Panc1 (cell line): ENCODE results near the gene DDX25. TPM values are rescaled to one million over a fixed set of nuclear protein-coding genes. Genes with fewer than 3 reads are reported as not detected.

Experiments
- ATAC-seq: fragments of 200-7000 bp; cut with Tn5 transposase; 2 replicates; pipeline ENCODE4 v1.9.1; 2020; ENCODE audit warnings: mild to moderate bottlenecking, moderate library complexity
- BruUV-seq: library from RNA; stranded (reverse); fragments of 400-500 nt; replicated peaks from 2 replicates; lab custom pipeline; 2021; lab: Mats Ljungman, UMichigan
- CTCF ChIA-PET: fragments of 300-600 bp; sonication (Branson Sonifier 250); formaldehyde crosslinking; loops from one replicate; lab custom pipeline; 2022; ENCODE audit warnings: antibody characterized with exemption; lab: Charles Lee
- POLR2A ChIA-PET: fragments of 300-600 bp; sonication (Branson Sonifier 250); formaldehyde crosslinking; loops from one replicate; lab custom pipeline; 2022; ENCODE audit warnings: antibody characterized with exemption; lab: Charles Lee
- DNase-seq: peaks from one replicate; pipeline ENCODE4 v3.0.0-alpha.2; 2010; ENCODE audit warnings: low read depth, low spot score
- H3K27ac ChIP-seq: 2 replicates; pipeline ENCODE4 v1.5.1; 2011; ENCODE audit warnings: mild to moderate bottlenecking, low read length, inconsistent platforms
- H3K27me3 ChIP-seq: fragments of 200-500 bp; sonication (Bioruptor generic); 2 replicates; pipeline ENCODE4 v1.6.0; 2014; ENCODE audit warnings: low read length, inconsistent platforms; ENCODE audit not compliant: control insufficient read depth, insufficient read depth
- H3K36me3 ChIP-seq: fragments of 200-500 bp; sonication (Bioruptor generic); 2 replicates; pipeline ENCODE4 v1.5.1; 2014; ENCODE audit warnings: inconsistent platforms, mild to moderate bottlenecking, low read length, moderate library complexity; ENCODE audit not compliant: control insufficient read depth, insufficient read depth
- H3K4me1 ChIP-seq: 2 replicates; pipeline ENCODE4 v1.5.1; 2011; ENCODE audit warnings: inconsistent platforms, mild to moderate bottlenecking, low read length, moderate library complexity; ENCODE audit not compliant: control insufficient read depth, insufficient read depth
- H3K4me3 ChIP-seq, 2 experiments: 2 replicates each; pipeline ENCODE4 v1.5.1; 2011 to 2012; ENCODE audit warnings: low read depth in 2 of 2, low read length in 2 of 2, mild to moderate bottlenecking in 2 of 2, inconsistent platforms in 1 of 2, moderate library complexity in 1 of 2
- H3K9me3 ChIP-seq: fragments of 200-500 bp; sonication (Bioruptor generic); 2 replicates; pipeline ENCODE4 v1.5.1; 2014; ENCODE audit warnings: low read depth, mild to moderate bottlenecking, inconsistent platforms, low read length, moderate library complexity; ENCODE audit not compliant: control insufficient read depth, insufficient read depth
- POLR2AphosphoS5 ChIP-seq: IDR thresholded peaks from 2 replicates; pipeline ENCODE4 v1.6.1; 2012; ENCODE audit warnings: mild to moderate bottlenecking, low read depth, low read length, moderate library complexity
- SIN3A ChIP-seq: IDR thresholded peaks from 2 replicates; pipeline ENCODE4 v1.6.1; 2012; ENCODE audit warnings: low read depth, mild to moderate bottlenecking, low read length, moderate library complexity, borderline replicate concordance; ENCODE audit not compliant: insufficient read depth
- TCF7L2 ChIP-seq: IDR thresholded peaks from 2 replicates; pipeline ENCODE4 v1.6.1; 2011; ENCODE audit warnings: mild to moderate bottlenecking, low read depth, low read length, inconsistent platforms
- in situ Hi-C: cut with HindIII; loops from 2 replicates; pipeline ENCODE4 v1.10.0; 2016; ENCODE audit warnings: low sequenced_read_pairs, low pct_unique_long_range_greater_than_20kb
- intact Hi-C: fragments of 100-400 bp; cut with micrococcal nuclease; formaldehyde crosslinking; loops from one replicate; pipeline ENCODE4 v1.10.0; 2022; ENCODE audit not compliant: unreplicated experiment
- total RNA-seq: library from RNA; stranded (reverse); gene quantifications from one replicate; pipeline ENCODE4 v1.2.1, GENCODE V29; 2021; ENCODE audit not compliant: unreplicated experiment
- TF ChIP-seq, protein P1 (sequence below), 2 experiments: IDR thresholded peaks; 2 replicates each; pipeline ENCODE4 v1.6.1; 2011 to 2012; ENCODE audit warnings: low read depth in 2 of 2, control low read depth in 1 of 2, low read length in 1 of 2, mild to moderate bottlenecking in 1 of 2, moderate library complexity in 1 of 2; ENCODE audit not compliant: insufficient read depth in 1 of 2
- TF ChIP-seq, protein P2 (sequence below): fragments of 450-650 bp; IDR thresholded peaks from 2 replicates; pipeline ENCODE4 v1.5.1; 2017; ENCODE audit warnings: mild to moderate bottlenecking

The DDX25 gene
- total RNA-seq, 1 experiment from 2014 or later, result 0.15 TPM

DNA sequence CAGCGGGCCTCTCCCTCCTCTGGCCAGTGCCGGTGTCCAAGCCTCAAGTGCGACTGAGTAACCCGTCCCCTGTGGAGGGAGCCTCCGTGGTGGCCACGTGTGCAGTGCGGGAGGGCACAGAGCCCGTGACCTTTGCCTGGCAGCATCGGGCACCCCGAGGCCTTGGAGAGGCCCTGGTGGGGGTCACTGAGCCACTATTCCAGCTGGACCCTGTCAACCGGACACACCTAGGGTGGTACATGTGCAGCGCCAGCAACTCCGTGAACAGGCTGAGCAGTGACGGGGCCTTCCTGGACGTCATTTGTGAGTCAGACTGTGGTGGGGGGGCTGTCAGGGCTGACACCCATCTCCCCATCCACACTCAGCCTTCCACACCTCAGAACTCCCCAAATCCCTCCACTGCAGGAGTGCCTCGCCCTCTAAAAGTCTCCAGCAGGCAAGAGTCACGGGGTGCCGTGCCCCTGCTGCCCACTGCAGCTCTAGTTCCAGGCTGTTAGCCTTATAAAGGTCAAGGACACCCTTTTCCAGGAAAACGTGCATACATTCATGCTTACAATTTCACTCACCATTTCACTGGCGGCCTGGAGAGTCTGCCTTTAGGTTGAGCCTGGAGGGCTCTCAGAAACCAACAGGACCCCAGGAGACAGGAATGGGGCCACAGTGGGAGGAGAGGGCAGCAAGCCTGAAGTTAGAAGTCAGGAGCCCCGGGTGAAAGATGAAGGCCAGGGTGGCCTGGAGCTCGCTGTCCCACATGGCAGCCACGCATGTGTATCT lies 44.2 kb downstream of the DDX25 start:
- ATAC-seq (no peak), DNase-seq (no peak)
- no peaks in the 10 kb centered on the region for H3K9me3 ChIP-seq
- no peaks in the 10 kb centered on the region for H3K36me3 ChIP-seq
- no peak overlapping the region for H3K27ac ChIP-seq
- TF ChIP-seq TCF7L2 (no peak), SIN3A (no peak), POLR2AphosphoS5 (no peak)
- TF ChIP-seq, protein P1, sequence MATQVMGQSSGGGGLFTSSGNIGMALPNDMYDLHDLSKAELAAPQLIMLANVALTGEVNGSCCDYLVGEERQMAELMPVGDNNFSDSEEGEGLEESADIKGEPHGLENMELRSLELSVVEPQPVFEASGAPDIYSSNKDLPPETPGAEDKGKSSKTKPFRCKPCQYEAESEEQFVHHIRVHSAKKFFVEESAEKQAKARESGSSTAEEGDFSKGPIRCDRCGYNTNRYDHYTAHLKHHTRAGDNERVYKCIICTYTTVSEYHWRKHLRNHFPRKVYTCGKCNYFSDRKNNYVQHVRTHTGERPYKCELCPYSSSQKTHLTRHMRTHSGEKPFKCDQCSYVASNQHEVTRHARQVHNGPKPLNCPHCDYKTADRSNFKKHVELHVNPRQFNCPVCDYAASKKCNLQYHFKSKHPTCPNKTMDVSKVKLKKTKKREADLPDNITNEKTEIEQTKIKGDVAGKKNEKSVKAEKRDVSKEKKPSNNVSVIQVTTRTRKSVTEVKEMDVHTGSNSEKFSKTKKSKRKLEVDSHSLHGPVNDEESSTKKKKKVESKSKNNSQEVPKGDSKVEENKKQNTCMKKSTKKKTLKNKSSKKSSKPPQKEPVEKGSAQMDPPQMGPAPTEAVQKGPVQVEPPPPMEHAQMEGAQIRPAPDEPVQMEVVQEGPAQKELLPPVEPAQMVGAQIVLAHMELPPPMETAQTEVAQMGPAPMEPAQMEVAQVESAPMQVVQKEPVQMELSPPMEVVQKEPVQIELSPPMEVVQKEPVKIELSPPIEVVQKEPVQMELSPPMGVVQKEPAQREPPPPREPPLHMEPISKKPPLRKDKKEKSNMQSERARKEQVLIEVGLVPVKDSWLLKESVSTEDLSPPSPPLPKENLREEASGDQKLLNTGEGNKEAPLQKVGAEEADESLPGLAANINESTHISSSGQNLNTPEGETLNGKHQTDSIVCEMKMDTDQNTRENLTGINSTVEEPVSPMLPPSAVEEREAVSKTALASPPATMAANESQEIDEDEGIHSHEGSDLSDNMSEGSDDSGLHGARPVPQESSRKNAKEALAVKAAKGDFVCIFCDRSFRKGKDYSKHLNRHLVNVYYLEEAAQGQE (IDR thresholded peaks at IDR 0.05; ENCODE audit: insufficient read depth in 1 of 2, low read depth in 2 of 2, low read length in 1 of 2), result no peak
- TF ChIP-seq, protein P2, sequence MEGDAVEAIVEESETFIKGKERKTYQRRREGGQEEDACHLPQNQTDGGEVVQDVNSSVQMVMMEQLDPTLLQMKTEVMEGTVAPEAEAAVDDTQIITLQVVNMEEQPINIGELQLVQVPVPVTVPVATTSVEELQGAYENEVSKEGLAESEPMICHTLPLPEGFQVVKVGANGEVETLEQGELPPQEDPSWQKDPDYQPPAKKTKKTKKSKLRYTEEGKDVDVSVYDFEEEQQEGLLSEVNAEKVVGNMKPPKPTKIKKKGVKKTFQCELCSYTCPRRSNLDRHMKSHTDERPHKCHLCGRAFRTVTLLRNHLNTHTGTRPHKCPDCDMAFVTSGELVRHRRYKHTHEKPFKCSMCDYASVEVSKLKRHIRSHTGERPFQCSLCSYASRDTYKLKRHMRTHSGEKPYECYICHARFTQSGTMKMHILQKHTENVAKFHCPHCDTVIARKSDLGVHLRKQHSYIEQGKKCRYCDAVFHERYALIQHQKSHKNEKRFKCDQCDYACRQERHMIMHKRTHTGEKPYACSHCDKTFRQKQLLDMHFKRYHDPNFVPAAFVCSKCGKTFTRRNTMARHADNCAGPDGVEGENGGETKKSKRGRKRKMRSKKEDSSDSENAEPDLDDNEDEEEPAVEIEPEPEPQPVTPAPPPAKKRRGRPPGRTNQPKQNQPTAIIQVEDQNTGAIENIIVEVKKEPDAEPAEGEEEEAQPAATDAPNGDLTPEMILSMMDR, result no peak
- no peaks in the 10 kb centered on the region for H3K27me3 ChIP-seq
- in situ Hi-C loops, result loop anchor here (25.0 kb wide), 1 partner anchor 264 kb away; the partner anchor contains the start of genes FAM118B and RPUSD4
- intact Hi-C loops, result no loop called here
- CTCF ChIA-PET, result no interaction called here
- BruUV-seq, result no TSS peak
- H3K4me1 ChIP-seq, result no peaks in the 10 kb centered on the region
- POLR2A ChIA-PET, result no interaction called here
- no peak overlapping the region for H3K4me3 ChIP-seq

DNA sequence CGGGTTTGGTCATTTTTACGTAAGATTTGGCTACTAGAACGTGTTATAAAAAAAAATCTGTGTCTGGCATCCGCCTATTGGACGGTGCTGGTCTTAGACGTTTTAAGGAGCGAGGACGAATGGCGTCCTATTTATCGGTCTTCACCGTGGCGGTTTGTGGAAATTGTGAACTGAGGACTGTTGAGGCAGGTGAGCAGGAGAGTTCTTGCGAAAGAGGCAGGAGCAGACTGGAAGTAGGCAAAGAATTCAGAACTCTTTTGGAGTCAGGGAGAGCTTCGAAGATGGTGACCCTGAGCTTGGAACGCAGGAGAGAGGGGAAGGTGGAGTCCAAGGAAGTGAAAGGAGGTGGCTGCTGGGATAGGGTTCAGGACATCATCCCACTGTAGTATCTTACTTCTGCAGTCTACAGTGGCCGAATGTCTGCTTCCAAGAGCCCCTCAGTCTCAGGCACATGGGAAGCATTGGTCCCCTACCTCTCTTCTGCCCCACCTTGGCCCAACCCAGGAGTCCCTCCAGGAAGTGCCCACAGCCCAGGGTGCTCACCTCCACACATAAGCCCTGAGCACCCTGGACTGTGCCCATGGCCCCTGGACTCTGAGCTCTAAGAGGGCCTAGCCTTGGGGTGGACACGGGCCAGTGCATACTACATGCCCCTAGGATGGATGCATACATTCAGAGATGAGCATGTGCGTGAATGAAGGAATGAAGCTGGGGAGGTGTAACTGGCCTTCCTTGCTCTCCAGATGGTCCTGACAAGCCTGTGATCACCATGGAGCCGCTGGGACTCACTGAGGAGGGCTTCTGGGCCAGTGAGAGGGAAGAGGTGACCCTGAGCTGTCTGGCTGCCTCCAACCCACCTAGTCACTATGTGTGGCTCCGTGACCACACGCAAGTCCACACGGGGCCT lies 45.2 kb downstream of the DDX25 start:
- CTCF ChIA-PET, result interaction anchor here (0.7 kb wide), 1 partner anchor 46 kb away, joined by 12 read pairs; no protein-coding TSS in a partner anchor
- ATAC-seq, result no peak
- no peak for TF ChIP-seq TCF7L2
- POLR2A ChIA-PET, result no interaction called here
- in situ Hi-C loops, result loop anchor here (25.0 kb wide), 1 partner anchor 263 kb away; the partner anchor contains the start of genes FAM118B and RPUSD4
- H3K27ac ChIP-seq, result no peak overlapping the region
- no peaks in the 10 kb centered on the region for H3K9me3 ChIP-seq
- no peak for DNase-seq
- no peaks in the 10 kb centered on the region for H3K27me3 ChIP-seq
- H3K36me3 ChIP-seq, result no peaks in the 10 kb centered on the region
- H3K4me1 ChIP-seq, result no peaks in the 10 kb centered on the region
- H3K4me3 ChIP-seq, result no peak overlapping the region
- intact Hi-C loops, result no loop called here
- no TSS peak for BruUV-seq
